ENCODE results near the gene RETNLB. TPM values are rescaled to one million over a fixed set of nuclear protein-coding genes. Genes with fewer than 3 reads are reported as not detected.

RETNLB gene
- total and polyA plus RNA-seq, 2 of the 13 experiments (the other 11 are each of a cell fraction or from before 2014, with no cell fraction given) = not detected

DNA sequence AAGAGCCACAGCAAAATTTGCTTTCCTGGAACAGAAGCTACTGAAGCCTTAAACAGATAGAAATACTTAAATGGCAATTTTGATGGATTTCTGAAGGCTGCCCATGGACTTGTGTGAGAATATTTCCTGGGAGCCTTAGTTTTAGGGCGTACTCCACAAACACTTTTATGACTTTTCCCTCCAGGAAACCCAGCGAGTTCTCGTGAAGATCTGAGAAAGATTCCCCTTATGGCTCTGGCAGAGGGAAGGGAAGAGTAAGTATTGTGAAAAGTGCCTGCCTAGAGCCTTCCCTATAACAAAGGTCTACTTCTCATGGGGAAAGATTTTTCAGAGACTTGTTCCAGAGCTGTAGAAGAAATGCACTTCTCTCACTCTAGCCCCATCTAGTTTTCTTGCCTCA lies 34.3 kb upstream of the RETNLB start (continued):
- no peak for TF ChIP-seq ATF7-NPFF (CRISPR knock-in tag; IDR thresholded peaks at IDR 0.05; ENCODE audit: low read depth)
- no peak for TF ChIP-seq ZFAT (CRISPR knock-in tag; conservative IDR thresholded peaks at IDR 0.05)
- no peak for TF ChIP-seq GTF3A (CRISPR knock-in tag; conservative IDR thresholded peaks at IDR 0.05)

GRCh38 chr3:108780235-108780634 lies 23.0 kb upstream of the RETNLB start:
- CTCF ChIA-PET (ENCODE audit: low intra/inter-chr PET ratio, low total read pairs) = no interaction called here
- no peak overlapping the region for H3K9ac ChIP-seq (ENCODE audit: insufficient read depth, low read depth, low read length)
- H2AFZ ChIP-seq (ENCODE audit: low read length) = no peak overlapping the region
- no peak for FAIRE-seq
- no peak overlapping the region for H3K27ac ChIP-seq (ENCODE audit: extremely low read length, insufficient read depth, low read length)
- POLR2A ChIA-PET = no interaction called here
- H3K9me3 ChIP-seq (ENCODE audit: low read length) = no peaks in the 10 kb centered on the region
- no TSS peak for BruUV-seq (replicated peaks)
- H4K20me1 ChIP-seq (ENCODE audit: insufficient read depth, low read length) = no peaks in the 10 kb centered on the region
- intact Hi-C loops (cut with micrococcal nuclease; ENCODE audit: unreplicated experiment) = no loop called here
- no peak for DNase-seq (ENCODE audit: low spot score)
- no peak for ATAC-seq
- H3K36me3 ChIP-seq (replicated peaks in 1 of 2; ENCODE audit: control insufficient read depth in 1 of 2, insufficient read depth in 2 of 2, low read length in 2 of 2) = no peaks in the 10 kb centered on the region
- H3K4me3 ChIP-seq (replicated peaks in 1 of 3; ENCODE audit: insufficient read depth in 1 of 3, low read depth in 2 of 3, low read length in 3 of 3) = no peak overlapping the region
- in situ Hi-C loops (cut with HindIII; ENCODE audit: extremely low pct_ligation_motif_present, low pct_unique_long_range_greater_than_20kb) = no loop called here
- H3K79me2 ChIP-seq (ENCODE audit: insufficient read depth, low read length) = no peaks in the 10 kb centered on the region
- no peaks in the 10 kb centered on the region for H3K4me1 ChIP-seq (ENCODE audit: insufficient read depth, low read length)
- H3K4me2 ChIP-seq (ENCODE audit: low read depth, low read length) = no peak overlapping the region
- H3K27me3 ChIP-seq (ENCODE audit: control insufficient read depth in 1 of 2, insufficient read depth in 2 of 2, low read length in 2 of 2) = no peaks in the 10 kb centered on the region
- WGBS (ENCODE audit: low lambda C conversion rate) = 3% methylated on average over 3 of the region's 4 CpGs
- TF ChIP-seq POGZ (CRISPR knock-in tag; IDR thresholded peaks at IDR 0.05) (no peak), PAX8 (CRISPR knock-in tag; IDR thresholded peaks at IDR 0.05; ENCODE audit: borderline replicate concordance) (no peak), ZBTB46 (CRISPR knock-in tag; IDR thresholded peaks at IDR 0.05; ENCODE audit: borderline replicate concordance) (no peak), ZNF670 (CRISPR knock-in tag; IDR thresholded peaks at IDR 0.05; ENCODE audit: borderline replicate concordance) (no peak), EED (CRISPR knock-in tag; IDR thresholded peaks at IDR 0.05) (no peak), ZNF256 (CRISPR knock-in tag; conservative IDR thresholded peaks at IDR 0.05) (no peak), MTA3 (CRISPR knock-in tag; IDR thresholded peaks at IDR 0.05) (no peak), MAZ (IDR thresholded peaks at IDR 0.05; ENCODE audit: borderline replicate concordance, low read depth, low read length) (no peak), MAZ (CRISPR knock-in tag; IDR thresholded peaks at IDR 0.05; ENCODE audit: low read depth) (no peak), ZNF382 (CRISPR knock-in tag; IDR thresholded peaks at IDR 0.05; ENCODE audit: borderline replicate concordance) (no peak), HNRNPH1 (optimal IDR thresholded peaks at IDR 0.05; ENCODE audit: low read depth, low read length) (no peak), ZNF563 (CRISPR knock-in tag; IDR thresholded peaks at IDR 0.05) (no peak), GATAD1 (CRISPR knock-in tag; IDR thresholded peaks at IDR 0.05) (no peak)
- TF ChIP-seq, protein P1, sequence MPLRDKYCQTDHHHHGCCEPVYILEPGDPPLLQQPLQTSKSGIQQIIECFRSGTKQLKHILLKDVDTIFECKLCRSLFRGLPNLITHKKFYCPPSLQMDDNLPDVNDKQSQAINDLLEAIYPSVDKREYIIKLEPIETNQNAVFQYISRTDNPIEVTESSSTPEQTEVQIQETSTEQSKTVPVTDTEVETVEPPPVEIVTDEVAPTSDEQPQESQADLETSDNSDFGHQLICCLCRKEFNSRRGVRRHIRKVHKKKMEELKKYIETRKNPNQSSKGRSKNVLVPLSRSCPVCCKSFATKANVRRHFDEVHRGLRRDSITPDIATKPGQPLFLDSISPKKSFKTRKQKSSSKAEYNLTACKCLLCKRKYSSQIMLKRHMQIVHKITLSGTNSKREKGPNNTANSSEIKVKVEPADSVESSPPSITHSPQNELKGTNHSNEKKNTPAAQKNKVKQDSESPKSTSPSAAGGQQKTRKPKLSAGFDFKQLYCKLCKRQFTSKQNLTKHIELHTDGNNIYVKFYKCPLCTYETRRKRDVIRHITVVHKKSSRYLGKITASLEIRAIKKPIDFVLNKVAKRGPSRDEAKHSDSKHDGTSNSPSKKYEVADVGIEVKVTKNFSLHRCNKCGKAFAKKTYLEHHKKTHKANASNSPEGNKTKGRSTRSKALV (CRISPR knock-in tag; IDR thresholded peaks at IDR 0.05) = no peak
- TF ChIP-seq, protein P2, sequence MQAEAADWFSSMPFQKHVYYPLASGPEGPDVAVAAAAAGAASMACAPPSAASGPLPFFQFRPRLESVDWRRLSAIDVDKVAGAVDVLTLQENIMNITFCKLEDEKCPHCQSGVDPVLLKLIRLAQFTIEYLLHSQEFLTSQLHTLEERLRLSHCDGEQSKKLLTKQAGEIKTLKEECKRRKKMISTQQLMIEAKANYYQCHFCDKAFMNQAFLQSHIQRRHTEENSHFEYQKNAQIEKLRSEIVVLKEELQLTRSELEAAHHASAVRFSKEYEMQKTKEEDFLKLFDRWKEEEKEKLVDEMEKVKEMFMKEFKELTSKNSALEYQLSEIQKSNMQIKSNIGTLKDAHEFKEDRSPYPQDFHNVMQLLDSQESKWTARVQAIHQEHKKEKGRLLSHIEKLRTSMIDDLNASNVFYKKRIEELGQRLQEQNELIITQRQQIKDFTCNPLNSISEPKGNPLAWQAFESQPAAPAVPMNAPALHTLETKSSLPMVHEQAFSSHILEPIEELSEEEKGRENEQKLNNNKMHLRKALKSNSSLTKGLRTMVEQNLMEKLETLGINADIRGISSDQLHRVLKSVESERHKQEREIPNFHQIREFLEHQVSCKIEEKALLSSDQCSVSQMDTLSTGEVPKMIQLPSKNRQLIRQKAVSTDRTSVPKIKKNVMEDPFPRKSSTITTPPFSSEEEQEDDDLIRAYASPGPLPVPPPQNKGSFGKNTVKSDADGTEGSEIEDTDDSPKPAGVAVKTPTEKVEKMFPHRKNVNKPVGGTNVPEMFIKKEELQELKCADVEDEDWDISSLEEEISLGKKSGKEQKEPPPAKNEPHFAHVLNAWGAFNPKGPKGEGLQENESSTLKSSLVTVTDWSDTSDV (CRISPR knock-in tag; IDR thresholded peaks at IDR 0.05) = no peak

All from HepG2 (cell line).